Tibial nerve (tissue), 4 donors: Measurements from ENCODE around the gene AS3MT.

Experiments
- EP300 ChIP-seq, 2 donors: sonication (generic); formaldehyde crosslinking; IDR thresholded peaks; one replicate each; pipeline ENCODE4 v1.6.1; 2017; ENCODE audit warnings: antibody characterized with exemption in 2 of 2, mild to moderate bottlenecking in 1 of 2
- POLR2A ChIP-seq, 2 donors: fragments of 450-650 bp; IDR thresholded peaks; one replicate each; pipeline ENCODE4 v1.6.1; 2017; ENCODE audit warnings: antibody characterized with exemption in 2 of 2, mild to moderate bottlenecking in 2 of 2, moderate library complexity in 2 of 2
- TF ChIP-seq, protein P1 (sequence below), 5 experiments: fragments of 200-600 bp in 3 of 5; fragments of 450-650 bp in 2 of 5; sonication (generic) in 3 of 5; IDR thresholded peaks; one replicate each; pipeline ENCODE4 v1.5.1; 2016 to 2019; ENCODE audit warnings: antibody characterized with exemption in 5 of 5, mild to moderate bottlenecking in 3 of 5, moderate library complexity in 2 of 5

DNA sequence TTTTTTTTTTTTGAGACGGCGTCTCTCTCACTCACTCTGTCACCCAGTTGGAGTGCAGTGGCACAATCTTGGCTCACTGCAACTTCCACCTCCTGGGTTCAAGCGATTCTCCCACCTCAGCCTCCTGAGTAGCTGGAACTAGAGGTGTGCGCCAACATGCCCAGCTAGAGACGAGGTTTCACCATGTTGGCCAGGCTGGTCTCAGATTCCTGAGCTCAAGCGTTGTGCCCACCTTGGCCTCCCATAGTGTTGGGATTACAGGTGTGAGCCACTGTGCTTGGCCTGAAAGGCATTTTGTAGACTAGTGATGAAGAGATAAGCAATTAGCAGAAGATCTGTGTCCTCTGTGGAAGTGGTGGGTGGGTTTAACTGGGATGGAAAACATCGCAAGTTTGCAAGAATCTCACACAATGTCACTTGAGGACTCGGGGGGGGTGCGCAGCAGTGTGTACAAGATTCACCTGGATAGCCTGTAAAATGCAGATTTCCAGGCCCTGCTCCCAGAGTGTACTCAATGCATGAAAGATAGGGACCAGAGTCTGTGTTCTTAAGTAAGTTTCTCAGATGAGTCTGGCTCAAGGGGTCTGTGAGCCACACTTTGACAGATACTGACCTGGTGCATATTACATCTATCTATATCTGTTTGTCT is 43.0 kb upstream of the AS3MT start:
- TF ChIP-seq, protein P1, sequence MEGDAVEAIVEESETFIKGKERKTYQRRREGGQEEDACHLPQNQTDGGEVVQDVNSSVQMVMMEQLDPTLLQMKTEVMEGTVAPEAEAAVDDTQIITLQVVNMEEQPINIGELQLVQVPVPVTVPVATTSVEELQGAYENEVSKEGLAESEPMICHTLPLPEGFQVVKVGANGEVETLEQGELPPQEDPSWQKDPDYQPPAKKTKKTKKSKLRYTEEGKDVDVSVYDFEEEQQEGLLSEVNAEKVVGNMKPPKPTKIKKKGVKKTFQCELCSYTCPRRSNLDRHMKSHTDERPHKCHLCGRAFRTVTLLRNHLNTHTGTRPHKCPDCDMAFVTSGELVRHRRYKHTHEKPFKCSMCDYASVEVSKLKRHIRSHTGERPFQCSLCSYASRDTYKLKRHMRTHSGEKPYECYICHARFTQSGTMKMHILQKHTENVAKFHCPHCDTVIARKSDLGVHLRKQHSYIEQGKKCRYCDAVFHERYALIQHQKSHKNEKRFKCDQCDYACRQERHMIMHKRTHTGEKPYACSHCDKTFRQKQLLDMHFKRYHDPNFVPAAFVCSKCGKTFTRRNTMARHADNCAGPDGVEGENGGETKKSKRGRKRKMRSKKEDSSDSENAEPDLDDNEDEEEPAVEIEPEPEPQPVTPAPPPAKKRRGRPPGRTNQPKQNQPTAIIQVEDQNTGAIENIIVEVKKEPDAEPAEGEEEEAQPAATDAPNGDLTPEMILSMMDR (IDR thresholded peaks at IDR 0.05): no peak
- no peak for TF ChIP-seq POLR2A (IDR thresholded peaks at IDR 0.05)
- no peak for TF ChIP-seq EP300 (IDR thresholded peaks at IDR 0.05)
